Stimulated activated CD4-positive, alpha-beta T cell treated with anti-CD3 and anti-CD28 coated beads, Interleukin-12 subunit alpha, Interleukin-12 subunit beta, amount 100 ng/mL, for 4 hours (primary cell): ENCODE results near the gene IQSEC1.

Source experiments
- DNase-seq: peaks from one replicate; pipeline ENCODE4 v3.0.0-alpha.2; 2020

The IQSEC1 gene

DNA sequence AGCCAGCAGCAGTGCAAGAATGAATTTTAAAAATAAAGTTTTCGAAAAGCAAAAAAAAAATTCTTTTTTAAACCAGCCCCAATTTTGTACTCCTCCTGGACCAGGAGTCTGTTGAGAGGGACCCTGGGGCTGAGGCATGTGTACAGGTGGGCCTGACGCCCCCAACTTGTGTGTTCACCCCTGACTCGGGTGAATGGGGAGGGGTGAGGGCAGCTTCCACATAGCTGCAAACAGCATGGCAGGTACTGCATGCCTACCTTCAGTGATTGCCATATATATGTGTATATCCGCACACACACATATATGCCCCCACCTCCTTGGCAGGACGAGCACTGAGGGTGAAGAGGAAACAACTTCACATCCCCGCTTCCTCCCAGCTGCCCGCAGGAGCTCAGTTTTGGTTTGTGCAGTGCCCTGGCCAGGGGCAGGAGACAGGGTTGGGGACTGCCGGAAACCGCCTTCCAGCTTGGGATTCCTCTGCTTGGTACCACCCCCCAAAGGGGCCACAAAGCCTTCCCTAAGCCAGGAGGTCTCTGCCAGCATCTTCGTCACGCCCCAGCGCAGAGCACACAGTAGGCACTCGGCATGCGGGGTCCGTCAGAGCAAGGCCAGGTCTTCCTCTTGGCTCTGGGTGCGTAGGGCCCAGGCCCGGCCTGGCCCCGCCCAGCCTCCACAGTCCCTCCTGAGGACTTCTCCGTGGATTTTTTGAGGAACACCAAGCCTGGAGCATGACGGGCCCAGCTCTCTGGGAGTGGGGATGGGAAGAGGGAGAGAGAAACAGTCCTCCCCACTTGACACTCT lies 170.0 kb downstream of the IQSEC1 start:
- no peak for DNase-seq

DNA sequence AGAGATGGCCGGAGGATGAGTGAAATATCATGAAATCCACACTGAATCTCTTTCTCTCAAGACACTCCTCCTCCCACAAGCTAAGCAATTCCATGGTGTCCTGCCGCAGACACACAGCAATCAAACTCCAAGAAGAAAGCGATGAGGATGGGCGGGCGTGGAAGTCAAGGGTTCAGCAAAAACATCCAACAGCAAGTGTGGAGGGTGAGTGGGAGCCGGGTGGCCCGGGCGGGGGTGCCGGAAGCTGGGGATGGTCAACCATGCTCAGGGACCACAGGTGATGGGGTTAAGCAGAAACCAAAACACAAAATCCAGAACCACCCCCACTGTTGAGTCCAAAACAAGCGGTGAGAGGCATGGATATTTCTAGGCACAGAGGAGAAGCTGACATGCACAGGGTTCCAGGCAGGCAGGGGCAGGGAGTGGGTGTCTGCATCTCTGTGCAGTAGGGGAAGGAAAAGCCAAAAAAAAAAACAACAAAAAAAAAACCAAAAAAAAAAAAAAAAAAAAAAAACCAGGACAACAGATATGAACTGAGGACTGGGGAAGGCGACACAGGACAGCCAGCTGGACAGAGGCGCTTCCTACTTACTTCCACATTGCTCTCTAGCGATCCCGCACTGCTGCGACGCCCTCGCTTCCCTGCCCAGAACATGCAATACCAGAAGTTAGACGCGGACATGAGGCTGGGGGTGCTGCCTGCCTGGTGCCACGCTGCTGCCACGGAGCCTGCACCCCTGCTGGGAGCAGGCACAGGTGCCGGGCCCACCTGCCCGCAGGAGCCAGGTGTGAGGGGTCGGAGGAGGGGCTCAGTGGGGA lies 170.8 kb downstream of the IQSEC1 start:
- no peak for DNase-seq

DNA sequence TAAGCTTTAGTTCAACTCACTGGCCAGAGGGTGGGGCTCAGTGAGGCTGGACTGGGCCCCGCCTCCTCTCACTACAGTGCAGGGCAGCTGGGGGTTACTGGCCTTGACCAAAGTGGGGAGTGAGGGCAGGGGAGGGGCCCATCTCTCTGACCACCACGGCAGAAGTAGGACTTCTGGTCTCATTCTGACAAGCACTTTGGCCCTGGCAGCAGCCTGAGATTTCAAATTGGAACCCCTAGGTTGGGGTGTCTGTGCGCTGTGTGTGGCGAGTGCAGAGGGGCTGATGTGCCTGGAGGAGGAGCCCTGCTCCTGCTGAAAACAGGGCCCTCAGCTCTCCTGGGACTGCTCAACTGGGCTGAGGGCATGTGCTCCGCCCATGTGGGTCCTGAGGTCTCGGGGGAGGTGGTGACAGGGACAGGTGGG lies 171.6 kb downstream of the IQSEC1 start:
- no peak for DNase-seq

DNA sequence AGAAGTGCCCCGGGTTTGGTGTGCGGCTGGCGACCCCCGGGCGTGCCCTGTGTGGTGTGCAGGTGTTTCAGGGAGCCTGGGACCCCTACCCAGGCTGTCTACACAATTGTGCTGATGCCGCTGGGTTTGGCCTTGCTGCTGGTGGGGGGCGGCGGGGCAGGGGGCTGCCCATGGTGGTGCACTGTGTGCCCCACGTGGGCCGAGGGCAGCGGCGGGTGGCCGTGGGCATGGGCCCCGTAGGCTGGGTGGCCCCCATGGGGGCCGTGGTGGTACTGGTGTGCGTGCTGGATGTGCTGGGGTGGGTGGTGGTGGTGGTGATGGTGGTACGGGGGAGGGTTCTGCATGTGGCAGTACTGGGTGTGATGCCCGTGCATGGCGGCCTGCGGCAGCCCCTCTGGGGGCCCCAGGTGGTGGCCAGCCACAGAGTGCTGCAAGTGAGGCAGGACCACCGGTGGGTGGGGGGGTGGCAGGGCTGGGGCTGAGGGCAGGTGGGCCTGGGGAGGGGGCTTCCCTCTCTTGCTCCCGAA lies 172.3 kb downstream of the IQSEC1 start:
- DNase-seq, result no peak

DNA sequence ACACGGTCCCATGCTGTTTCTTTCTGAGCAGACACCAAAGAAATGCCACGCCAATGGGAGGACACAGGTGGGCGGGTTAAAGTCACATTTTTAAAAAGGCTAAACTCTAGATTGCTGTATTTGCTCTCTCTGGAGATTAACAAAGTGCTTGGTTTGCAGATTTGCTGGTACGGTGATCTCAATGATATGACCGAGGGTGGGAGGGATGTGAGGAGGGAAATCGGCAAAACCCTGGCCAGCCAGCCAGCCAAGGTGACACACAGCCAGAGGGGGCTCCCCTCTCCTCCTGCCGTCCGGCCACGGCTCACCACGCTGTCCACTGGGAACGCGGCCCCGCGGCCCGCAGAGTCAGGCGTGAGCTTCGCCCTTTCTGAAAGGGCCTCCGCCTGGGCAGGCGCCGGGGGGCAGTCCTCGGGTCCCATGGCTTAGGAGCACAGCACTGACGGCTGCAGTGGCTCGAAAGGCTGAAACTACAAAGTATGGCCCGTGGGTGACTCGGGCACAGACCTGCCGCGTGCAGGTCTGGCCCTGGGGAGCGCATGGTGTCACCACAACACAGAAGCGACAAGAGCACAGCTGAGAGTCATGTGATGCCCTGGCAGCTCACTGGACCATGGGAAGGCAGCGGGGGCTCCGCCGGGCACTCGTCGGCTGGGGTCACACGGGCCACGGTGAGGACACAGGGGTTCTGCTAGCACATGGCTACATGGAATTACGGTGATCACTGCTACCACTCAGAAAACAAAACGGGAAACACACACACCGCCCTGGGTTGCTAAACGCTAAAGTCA lies 174.1 kb downstream of the IQSEC1 start:
- DNase-seq, result no peak

DNA sequence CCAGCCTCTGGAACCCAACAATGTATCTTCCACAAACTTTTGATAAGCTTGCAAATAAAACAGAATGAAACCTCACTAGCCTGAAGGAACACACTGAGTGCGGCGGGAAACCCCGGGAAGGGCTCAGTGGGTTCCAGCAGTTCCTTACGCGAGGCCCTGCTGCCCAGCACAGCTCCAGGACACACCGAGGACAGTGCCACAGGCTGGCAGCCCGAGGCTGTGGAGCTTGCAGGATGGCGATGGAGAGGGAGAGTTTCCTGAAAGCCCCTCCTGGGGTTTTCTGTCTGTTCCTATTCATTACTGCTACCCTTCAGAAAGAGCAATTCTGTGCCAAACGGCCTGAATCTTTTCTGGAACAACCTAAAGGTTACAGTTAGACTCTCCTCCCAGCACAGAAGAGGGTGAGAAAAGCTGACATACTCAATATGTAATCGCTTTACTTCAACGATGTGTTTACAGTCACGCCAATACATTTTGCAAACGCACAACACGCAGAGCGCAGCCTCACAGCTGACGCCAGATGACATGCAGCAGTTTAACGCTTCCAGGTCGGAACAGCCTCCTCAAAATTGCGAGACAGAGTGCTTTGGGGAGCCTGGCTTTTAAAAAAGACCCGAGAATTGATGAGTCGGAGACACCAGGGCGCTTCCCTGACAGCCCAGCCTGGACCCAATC lies 174.8 kb downstream of the IQSEC1 start:
- no peak for DNase-seq

DNA sequence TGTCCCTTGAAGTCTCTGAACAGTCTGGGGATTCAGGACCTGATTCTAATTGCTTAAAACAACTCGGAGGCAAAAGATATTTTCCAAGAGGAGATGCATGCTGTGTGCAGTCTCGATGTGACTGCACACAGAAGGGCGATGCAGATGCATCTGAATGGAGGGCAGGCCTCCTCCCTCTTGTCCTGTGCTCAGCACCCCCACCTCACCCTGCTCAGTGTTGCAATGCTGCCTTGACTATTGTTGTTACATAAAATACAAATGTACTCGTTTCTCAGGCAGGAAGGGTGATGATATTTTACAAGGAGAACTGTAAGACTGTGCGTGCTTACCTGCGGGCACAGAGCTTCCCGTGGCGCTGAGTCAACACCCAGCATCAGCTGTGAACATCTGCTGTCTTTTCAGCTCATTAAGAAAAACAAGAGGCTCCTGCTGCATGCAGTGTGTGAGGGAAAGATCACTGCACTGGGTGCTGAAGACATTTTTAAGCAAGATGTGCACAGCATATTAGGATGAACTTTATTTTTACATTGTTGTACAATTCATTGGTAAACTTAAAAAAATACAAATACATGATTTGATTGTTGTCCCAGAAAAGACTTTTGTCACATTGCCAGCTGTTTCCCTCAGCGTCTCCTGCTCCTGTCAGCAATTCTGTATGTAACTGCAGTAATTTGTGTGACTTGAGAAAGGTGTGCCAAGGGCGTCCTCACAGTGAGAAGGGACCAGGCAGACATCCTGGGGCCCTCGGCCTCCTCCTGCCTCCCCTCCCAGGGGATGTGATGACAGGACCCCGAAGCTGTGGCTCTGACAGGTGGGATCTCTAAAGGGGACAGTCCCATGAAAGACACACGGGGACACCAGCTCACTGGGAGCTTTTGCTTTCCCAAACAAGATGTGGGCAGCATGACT lies 175.6 kb downstream of the IQSEC1 start:
- no peak for DNase-seq

DNA sequence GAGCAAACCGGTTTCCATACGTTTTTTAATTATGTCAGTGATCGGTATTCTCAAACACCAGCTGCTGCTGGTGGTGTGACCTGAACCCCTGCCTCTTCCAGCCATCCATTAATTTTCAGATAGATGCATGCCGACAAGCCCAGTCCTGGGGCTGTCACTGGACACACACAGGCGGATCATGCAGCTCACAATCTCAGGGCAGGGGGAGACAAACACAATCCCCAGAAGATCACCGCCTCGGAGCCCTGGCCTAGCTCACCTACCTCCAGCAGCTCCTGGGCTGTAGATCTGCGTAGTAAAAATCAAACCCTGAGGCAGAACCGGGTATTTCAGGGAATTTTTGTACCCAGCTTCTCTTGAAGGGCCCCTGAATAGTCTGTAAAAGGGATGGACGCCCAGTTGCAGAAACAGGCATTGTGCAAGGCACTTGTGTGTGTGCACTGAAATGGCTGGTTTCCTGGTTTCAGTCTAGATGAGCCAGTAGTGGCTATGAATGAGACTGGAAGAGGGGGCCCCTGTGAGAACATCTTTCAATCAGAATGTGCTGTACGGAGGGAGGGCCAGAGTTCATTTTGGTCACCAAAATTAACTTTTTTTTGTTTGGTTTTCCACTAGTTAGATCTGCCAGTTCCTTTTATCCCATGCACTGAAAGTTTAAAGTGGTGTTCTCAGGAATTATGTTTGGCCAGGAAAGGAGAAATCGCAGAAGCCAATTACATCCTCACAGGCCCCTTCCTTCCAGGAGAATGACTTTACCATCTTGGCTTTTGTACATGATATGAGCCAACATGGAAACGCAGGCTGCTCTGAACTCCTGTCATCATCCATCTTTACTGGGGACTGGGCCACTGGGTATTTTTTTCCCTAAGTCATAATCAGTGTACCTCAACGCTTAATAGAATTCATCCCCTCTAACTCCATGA lies 176.9 kb downstream of the IQSEC1 start:
- no peak for DNase-seq

DNA sequence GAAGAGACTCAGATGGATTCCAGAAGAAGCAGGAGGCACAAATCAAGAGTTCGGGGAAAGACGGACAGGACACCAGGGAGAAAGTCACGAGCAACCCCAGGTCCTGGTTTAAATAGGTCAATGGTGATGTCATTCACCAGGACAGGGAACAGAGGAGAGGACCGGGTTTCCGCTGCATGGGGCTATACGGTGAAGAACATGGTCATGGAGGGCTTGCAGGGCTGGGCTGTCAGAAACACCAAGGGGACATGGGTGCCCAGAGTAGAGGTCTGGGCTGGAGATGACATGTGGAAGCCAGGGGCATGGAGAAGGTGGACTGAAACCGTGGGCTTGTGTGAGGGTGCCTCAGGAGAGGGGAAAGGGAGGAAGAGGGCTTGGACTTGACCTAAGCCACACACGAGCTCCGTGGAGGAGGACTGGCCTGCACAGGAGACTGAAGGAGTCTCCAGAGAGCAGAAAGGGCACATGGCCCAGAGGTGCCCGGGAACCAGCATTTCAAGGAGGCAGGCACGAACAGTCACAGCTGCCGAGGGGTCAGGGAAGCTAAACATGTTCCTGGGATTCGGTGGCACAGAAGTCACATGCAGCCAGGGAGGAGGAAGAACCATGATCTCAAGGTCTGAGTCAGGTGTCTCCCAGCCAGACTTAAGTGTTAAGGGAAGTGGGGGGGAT lies 177.7 kb downstream of the IQSEC1 start:
- DNase-seq, result no peak

DNA sequence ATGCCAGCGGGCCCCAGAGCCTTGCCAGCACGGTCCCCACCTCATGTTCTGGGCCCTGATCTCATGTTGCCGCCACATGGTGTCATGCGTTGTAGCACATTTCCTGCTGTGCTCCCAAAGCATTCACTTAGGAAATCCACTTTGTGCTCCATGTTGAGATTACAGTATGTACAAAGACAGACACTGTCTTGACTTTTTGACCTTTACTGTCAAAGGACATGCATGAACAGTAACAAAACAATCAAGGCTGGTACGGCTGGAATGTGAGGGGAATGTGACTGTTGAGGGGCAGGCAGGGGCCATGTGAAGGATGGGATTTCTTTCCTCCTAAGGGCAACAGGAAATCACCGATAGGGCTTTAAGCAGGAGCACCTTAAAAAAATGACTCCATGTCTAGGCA lies 178.6 kb downstream of the IQSEC1 start:
- DNase-seq, result no peak

DNA sequence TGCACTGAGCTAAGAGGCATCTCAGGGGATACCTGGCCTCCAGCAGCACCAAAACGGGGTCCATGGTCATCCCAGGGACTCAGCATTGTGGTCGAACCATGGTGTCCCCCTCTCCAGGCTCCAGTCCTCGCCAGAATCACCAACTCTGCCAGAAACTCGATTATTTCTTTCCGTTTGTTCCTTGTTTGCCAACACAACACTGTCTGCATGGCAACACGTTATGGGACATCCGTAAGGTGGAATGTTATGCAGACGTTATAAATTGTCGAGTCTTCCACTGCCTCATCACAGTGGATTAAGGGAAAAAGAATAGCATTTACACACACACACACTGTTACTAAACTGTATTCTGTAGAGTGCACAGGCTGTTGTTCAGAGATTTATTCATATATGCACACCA lies 179.4 kb downstream of the IQSEC1 start:
- no peak for DNase-seq

DNA sequence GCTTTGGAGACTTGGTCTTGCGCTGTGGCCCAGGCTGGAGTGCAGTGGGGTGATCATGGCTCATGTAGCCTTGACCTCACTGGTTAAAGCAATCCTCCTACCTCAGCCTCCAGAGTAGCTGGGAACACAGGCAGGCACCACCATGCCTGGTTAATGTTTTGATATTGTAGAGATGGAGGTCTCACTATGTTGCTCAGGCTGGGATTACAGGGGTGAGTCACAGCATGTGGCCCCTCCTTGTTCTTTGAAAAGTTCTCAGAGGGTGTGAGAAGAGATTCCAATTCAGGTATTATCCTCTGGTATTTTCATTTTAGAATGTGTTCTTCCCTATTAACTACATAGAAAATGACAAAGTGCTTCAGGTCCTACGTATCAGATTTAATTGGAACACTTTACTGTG lies 180.0 kb downstream of the IQSEC1 start:
- DNase-seq, result no peak

DNA sequence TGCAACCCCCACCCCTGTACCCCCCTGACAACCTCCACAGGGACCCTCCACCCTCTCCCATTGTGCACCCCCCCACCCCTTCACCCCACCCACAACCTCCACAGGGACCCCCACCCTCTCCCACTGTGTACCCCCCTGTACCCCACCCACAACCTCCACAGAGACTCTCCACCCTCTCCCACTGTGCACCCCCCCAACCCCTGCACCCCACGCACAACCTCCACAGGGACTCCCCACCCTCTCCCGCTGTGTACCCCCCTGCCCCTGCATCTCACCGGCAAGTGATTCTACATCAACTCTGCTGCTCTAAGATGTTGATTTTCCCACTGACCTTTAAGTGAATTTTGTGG lies 180.4 kb downstream of the IQSEC1 start:
- DNase-seq, result no peak

DNA sequence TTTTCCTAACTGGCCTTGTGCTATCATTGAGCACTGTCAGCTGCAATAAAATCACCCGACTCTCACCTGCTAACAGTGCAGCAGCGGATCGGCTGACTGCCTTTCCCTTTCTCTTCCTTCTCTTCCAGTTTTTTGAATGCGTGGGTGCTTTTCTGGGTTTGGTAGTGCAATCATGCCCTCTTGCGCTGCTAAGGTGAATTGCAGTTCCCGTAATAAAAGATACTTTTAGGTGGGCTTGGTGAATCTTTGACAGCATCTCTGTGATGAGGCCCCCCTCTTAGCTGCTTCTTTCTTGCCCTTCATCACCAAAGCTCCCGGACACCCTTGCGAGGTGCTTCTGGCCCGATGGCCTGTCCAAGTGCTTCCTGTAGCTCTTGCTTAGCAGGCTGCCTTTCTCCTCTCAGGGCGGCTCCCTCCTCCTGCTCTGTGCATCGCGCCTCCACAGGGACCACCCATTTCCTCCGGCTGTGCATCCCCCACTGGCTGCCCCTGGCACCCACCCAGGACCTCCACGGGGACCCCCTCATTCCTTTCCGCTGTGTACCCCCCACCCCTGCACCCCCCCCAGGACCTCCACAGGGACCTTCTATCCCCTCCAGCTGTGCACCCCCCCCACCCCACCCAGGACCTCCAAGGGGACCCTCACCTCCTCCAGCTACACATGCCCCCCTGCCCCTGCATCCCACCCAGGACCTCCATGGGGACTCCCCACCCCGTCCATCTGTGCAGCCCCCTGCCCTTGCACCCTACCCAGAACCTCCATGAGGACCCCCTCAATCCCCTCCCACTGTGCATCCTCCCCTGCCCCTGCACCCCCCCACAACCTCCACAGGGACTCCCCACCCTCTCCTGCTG lies 181.0 kb downstream of the IQSEC1 start:
- DNase-seq, result peak; percentile 24

DNA sequence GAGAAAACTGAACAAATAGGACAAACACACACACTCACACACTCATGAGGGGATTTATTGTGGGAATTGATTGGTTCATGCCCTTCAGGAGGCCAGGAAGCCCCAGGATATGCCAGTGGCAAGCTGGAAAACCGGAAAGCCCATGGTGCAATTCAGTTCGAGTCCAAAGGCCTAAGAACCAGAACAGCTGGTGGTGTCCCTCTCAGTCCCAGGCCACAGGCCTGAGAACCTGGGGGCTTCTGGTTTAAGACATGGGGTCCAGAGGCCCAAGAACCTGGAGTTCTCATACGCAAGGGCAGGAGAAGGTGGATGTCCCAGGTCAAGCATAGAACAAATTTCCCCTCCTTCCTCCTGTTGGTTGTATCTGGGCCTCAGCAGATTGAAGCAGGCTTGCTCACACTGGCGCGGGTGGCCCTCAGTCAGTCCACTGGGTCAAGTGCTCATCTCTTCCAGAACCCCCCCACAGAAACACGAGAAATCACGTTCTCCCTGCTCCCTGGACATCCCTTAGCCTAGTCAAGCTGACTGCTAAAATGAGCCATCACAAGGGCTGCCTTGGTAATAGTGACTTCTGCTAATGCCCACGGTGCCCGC lies 181.7 kb downstream of the IQSEC1 start:
- DNase-seq, result no peak

DNA sequence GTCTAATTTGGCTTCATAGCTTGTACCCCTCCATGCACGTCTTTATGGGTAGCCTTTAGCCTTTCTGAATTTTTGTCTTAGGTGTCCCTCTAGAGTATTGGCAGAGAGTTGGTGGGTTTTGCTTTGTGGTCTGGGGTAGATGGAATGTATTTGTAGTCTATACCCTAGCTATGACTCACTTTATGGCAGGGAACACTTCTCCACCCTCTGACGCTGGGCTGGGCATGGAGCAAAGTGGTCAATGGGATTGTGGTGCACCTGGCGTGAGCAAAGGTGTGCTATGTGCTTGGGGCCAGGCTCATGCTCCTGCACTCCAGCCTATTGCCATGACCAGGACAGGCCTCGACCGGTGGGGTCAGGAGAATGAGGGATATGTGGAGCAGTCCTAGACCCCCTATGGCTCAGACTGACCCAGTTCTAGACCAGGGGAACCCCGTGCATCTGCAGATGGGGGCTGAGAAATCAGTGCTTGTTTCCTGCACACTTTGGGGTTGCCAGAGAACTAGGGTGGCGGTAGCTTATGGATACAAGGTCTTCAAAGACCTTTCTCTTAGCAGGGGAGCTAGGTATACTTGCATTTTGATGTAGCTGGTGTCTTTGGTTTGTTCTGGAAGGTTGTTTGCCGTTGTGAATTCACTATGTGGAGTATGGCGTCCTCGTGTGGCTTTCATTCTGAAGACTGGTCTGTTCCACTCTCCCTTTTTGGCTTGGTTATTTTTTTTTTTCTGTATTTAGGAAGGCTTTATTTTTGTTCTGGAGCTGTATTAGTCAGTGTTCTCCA lies 182.4 kb downstream of the IQSEC1 start:
- DNase-seq, result no peak

DNA sequence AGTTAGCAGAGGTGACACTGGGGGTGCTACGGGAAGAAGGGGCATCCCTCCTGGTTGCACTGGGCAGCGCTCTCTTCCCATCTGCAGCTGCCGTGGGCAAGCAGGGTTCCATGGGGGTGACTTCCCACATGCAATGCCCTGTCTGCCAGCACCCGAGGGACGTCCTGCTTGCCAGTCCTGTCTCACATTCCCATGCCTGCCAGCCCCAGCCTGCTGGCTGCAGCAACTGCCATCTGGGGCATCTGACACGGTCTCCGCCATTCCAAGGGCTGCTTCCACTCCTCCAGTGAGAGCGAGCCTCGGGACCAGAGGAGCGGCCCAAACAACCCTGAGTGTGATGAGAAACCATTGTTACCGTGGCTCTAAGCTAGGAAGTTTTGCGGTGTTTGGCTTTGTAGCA lies 186.5 kb downstream of the IQSEC1 start:
- DNase-seq, result no peak
